ENCODE measurements around the gene FRAT1. TPM values are rescaled to one million over a fixed set of nuclear protein-coding genes. Genes with fewer than 3 reads are reported as not detected.
A peak's percentile ranks its signal among the peaks of the same experiment; 100 is the strongest.

Gene FRAT1
- total and polyA plus RNA-seq, 2 of the 13 experiments (the other 11 are each of a cell fraction or from before 2014, with no cell fraction given) = 1.7 to 2.3 TPM

- TF ChIP-seq ZNF770 (CRISPR knock-in tag; IDR thresholded peaks at IDR 0.05) (no peak), ZNF775 (CRISPR knock-in tag; IDR thresholded peaks at IDR 0.05; ENCODE audit: borderline replicate concordance) (no peak), NR2F1 (CRISPR knock-in tag; IDR thresholded peaks at IDR 0.05) (peak; percentile 1 to 39; a peak in 1 of 4 replicates), U2AF1 (optimal IDR thresholded peaks at IDR 0.05; ENCODE audit: low read depth, low read length) (no peak), XRCC5 (optimal IDR thresholded peaks at IDR 0.05; ENCODE audit: low read length) (no peak), ZNF235 (CRISPR knock-in tag; IDR thresholded peaks at IDR 0.05; ENCODE audit: borderline replicate concordance) (0 out of 2 replicates have a peak, but pooled peaks have one; percentile 61), KLF9 (CRISPR knock-in tag; IDR thresholded peaks at IDR 0.05; ENCODE audit: low read depth) (0 out of 2 replicates have a peak, but pooled peaks have one; percentile 52), CCDC6 (CRISPR knock-in tag; IDR thresholded peaks at IDR 0.05) (peak; percentile 35; the same call in 1 of the 2 replicates), RXRB (CRISPR knock-in tag; IDR thresholded peaks at IDR 0.05; ENCODE audit: borderline replicate concordance) (no peak; the same call in 1 of the 2 replicates), NR1H2 (CRISPR knock-in tag; IDR thresholded peaks at IDR 0.05; ENCODE audit: borderline replicate concordance, low read depth) (no peak), FOXM1 (CRISPR knock-in tag; IDR thresholded peaks at IDR 0.05) (no peak), ZNF614 (CRISPR knock-in tag; IDR thresholded peaks at IDR 0.05; ENCODE audit: borderline replicate concordance) (no peak; the same call in 1 of the 2 replicates), TBX2 (CRISPR knock-in tag; IDR thresholded peaks at IDR 0.05; ENCODE audit: borderline replicate concordance) (peak; percentile 74), ZNF264 (CRISPR knock-in tag; IDR thresholded peaks at IDR 0.05) (peak; percentile 37; the same call in 1 of the 2 replicates), ZNF652 (CRISPR knock-in tag; IDR thresholded peaks at IDR 0.05; ENCODE audit: borderline replicate concordance, low read depth) (no peak), GATA4 (IDR thresholded peaks at IDR 0.05; ENCODE audit: borderline replicate concordance, low read depth) (peak; percentile 66; the same call in 1 of the 2 replicates), FOXJ3 (CRISPR knock-in tag; IDR thresholded peaks at IDR 0.05; ENCODE audit: borderline replicate concordance) (no peak), MBNL3 (CRISPR knock-in tag; conservative IDR thresholded peaks at IDR 0.05) (no peak), ZNF687 (CRISPR knock-in tag; IDR thresholded peaks at IDR 0.05) (peak; percentile 87), ZKSCAN1 (IDR thresholded peaks at IDR 0.05; ENCODE audit: low read length) (no peak), SMC3 (IDR thresholded peaks at IDR 0.05; ENCODE audit: low read length) (no peak), ZSCAN22 (CRISPR knock-in tag; IDR thresholded peaks at IDR 0.05) (no peak), ZNF160 (CRISPR knock-in tag; IDR thresholded peaks at IDR 0.05) (no peak), CBFB (CRISPR knock-in tag; IDR thresholded peaks at IDR 0.05) (peak; percentile 88), ZNF598 (CRISPR knock-in tag; IDR thresholded peaks at IDR 0.05; ENCODE audit: borderline replicate concordance) (no peak; the same call in 1 of the 2 replicates)
Measured at GRCh38 chr10:97334370-97335175, 15.5 kb downstream of the FRAT1 start, which contains the start of gene FRAT2 (continued).

Data from HepG2 (cell line).